Astrocyte (in vitro differentiated cells and primary cell): ENCODE data around the gene NAIF1. TPM values are rescaled to one million over a fixed set of nuclear protein-coding genes. Genes with fewer than 3 reads are reported as not detected.
"Not testable (repeated sequence)": the region's sequence is repeated elsewhere in the genome, so short reads cannot be mapped to it uniquely, and the experiment has no call there.

Experiments
- DNase-seq: peaks from one replicate; pipeline ENCODE4 v3.0.0-alpha.2; 2010; ENCODE audit warnings: low read depth
- FAIRE-seq: peaks from 2 replicates; lab custom pipeline; 2011; peaks lifted over from hg19 to GRCh38; lab: Jason Lieb, UNC
- H2AFZ ChIP-seq: 2 replicates; pipeline ENCODE4 v1.6.0; 2012; ENCODE audit warnings: low read depth, low read length, inconsistent platforms
- H3K27ac ChIP-seq: 2 replicates; pipeline ENCODE4 v1.5.1; 2011; ENCODE audit warnings: low read depth, low read length, inconsistent platforms
- H3K27me3 ChIP-seq: 2 replicates; pipeline ENCODE4 v1.6.0; 2011; ENCODE audit warnings: low read length, inconsistent platforms; ENCODE audit not compliant: insufficient read depth
- H3K36me3 ChIP-seq: 2 replicates; pipeline ENCODE4 v1.5.1; 2011; ENCODE audit warnings: low read length, inconsistent platforms; ENCODE audit not compliant: insufficient read depth
- H3K4me1 ChIP-seq: 2 replicates; pipeline ENCODE4 v1.5.1; 2011; ENCODE audit warnings: low read length, inconsistent platforms; ENCODE audit not compliant: insufficient read depth
- H3K4me2 ChIP-seq: 2 replicates; pipeline ENCODE4 v1.6.0; 2012; ENCODE audit warnings: low read length, inconsistent platforms
- H3K4me3 ChIP-seq: 2 replicates; pipeline ENCODE4 v1.5.1; 2011; ENCODE audit warnings: low read depth, mild to moderate bottlenecking, low read length, inconsistent platforms; ENCODE audit not compliant: insufficient read depth
- H3K79me2 ChIP-seq: 2 replicates; pipeline ENCODE4 v1.6.0; 2012; ENCODE audit warnings: mild to moderate bottlenecking, low read length, inconsistent platforms; ENCODE audit not compliant: insufficient read depth
- H3K9ac ChIP-seq: 2 replicates; pipeline ENCODE4 v1.6.0; 2012; ENCODE audit warnings: mild to moderate bottlenecking, low read length, inconsistent platforms
- H3K9me3 ChIP-seq: 2 replicates; pipeline ENCODE4 v1.5.1; 2012; ENCODE audit warnings: low read depth, mild to moderate bottlenecking, low read length, inconsistent platforms; ENCODE audit not compliant: insufficient read depth
- H4K20me1 ChIP-seq: 2 replicates; pipeline ENCODE4 v1.6.0; 2012; ENCODE audit warnings: low read length, inconsistent platforms; ENCODE audit not compliant: insufficient read depth
- H3K27ac Mint-ChIP-seq: one replicate; pipeline ENCODE4 v1.8.0; 2021; ENCODE audit warnings: mild to moderate bottlenecking, mixed read lengths; ENCODE audit not compliant: unreplicated experiment
- H3K27me3 Mint-ChIP-seq: one replicate; pipeline ENCODE4 v1.8.0; 2021; ENCODE audit warnings: low read depth, mixed read lengths; ENCODE audit not compliant: unreplicated experiment
- H3K36me3 Mint-ChIP-seq: one replicate; pipeline ENCODE4 v1.8.0; 2021; ENCODE audit warnings: low read depth, mixed read lengths; ENCODE audit not compliant: unreplicated experiment
- H3K4me1 Mint-ChIP-seq: one replicate; pipeline ENCODE4 v1.8.0; 2021; ENCODE audit warnings: low read depth, mixed read lengths; ENCODE audit not compliant: unreplicated experiment
- H3K4me3 Mint-ChIP-seq: one replicate; pipeline ENCODE4 v1.8.0; 2021; ENCODE audit warnings: mild to moderate bottlenecking, moderate library complexity, mixed read lengths; ENCODE audit not compliant: unreplicated experiment
- H3K9me3 Mint-ChIP-seq: one replicate; pipeline ENCODE4 v1.8.0; 2021; ENCODE audit warnings: mild to moderate bottlenecking, mixed read lengths; ENCODE audit not compliant: unreplicated experiment
- CTCF ChIP-seq: IDR thresholded peaks from 2 replicates; pipeline ENCODE4 v1.5.1; 2011; ENCODE audit warnings: low read depth, mild to moderate bottlenecking, inconsistent platforms, low read length, moderate library complexity; ENCODE audit not compliant: insufficient read depth
- EZH2 ChIP-seq: IDR thresholded peaks from 2 replicates; pipeline ENCODE4 v1.6.1; 2012; ENCODE audit warnings: mild to moderate bottlenecking, low read length, inconsistent platforms; ENCODE audit not compliant: insufficient read depth
- total RNA-seq: library from RNA; stranded (reverse); gene quantifications from 2 replicates; pipeline ENCODE4 v1.2.1, GENCODE V29; 2021

The NAIF1 gene
- total RNA-seq, 1 donor from 2014 or later: 10.2 TPM

- peaks cover 2% of the 10 kb centered on the region for H3K9me3 Mint-ChIP-seq
- Histone ChIP-seq H3K27me3 (no peaks in the 10 kb centered on the region), H3K4me2 (no peak overlapping the region), H3K27ac (no peak overlapping the region), H3K4me1 (no peaks in the 10 kb centered on the region), H3K79me2 (no peaks in the 10 kb centered on the region), H2AFZ (peak overlapping the region; percentile 5), H3K9ac (no peak overlapping the region), H3K36me3 (no peaks in the 10 kb centered on the region), H3K9me3 (no peaks in the 10 kb centered on the region), H3K4me3 (no peak overlapping the region), H4K20me1 (no peaks in the 10 kb centered on the region)
- H3K4me3 Mint-ChIP-seq: no peak overlapping the region
- H3K36me3 Mint-ChIP-seq: peaks cover 2% of the 10 kb centered on the region
- TF ChIP-seq CTCF (no peak), EZH2 (no peak)
- no peak overlapping the region for H3K27ac Mint-ChIP-seq
- DNase-seq: no peak
- peaks cover 15% of the 10 kb centered on the region for H3K27me3 Mint-ChIP-seq
- H3K4me1 Mint-ChIP-seq: peaks cover 3% of the 10 kb centered on the region
- no peak for FAIRE-seq
Observed at GRCh38 chr9:128043467-128043868, 23.7 kb downstream of the NAIF1 start.

GRCh38 chr9:128042043-128042442 lies 25.1 kb downstream of the NAIF1 start:
- peaks cover 3% of the 10 kb centered on the region for H3K4me1 Mint-ChIP-seq
- H3K4me3 Mint-ChIP-seq: no peak overlapping the region
- Histone ChIP-seq H3K4me1 (no peaks in the 10 kb centered on the region), H3K27me3 (no peaks in the 10 kb centered on the region), H2AFZ (no peak overlapping the region), H4K20me1 (no peaks in the 10 kb centered on the region), H3K4me3 (no peak overlapping the region), H3K36me3 (no peaks in the 10 kb centered on the region), H3K79me2 (no peaks in the 10 kb centered on the region), H3K27ac (no peak overlapping the region), H3K9ac (no peak overlapping the region), H3K4me2 (no peak overlapping the region), H3K9me3 (no peaks in the 10 kb centered on the region)
- peaks cover 2% of the 10 kb centered on the region for H3K9me3 Mint-ChIP-seq
- DNase-seq (no peak), FAIRE-seq (no peak)
- TF ChIP-seq EZH2 (no peak), CTCF (no peak)
- peaks cover 15% of the 10 kb centered on the region for H3K27me3 Mint-ChIP-seq
- H3K27ac Mint-ChIP-seq: no peak overlapping the region
- peaks cover 2% of the 10 kb centered on the region for H3K36me3 Mint-ChIP-seq

- not testable (repeated sequence) for FAIRE-seq, H3K4me1 Mint-ChIP-seq
Observed at GRCh38 chr9:128040783-128041182, 26.3 kb downstream of the NAIF1 start.

GRCh38 chr9:128036522-128036921 lies 30.6 kb downstream of the NAIF1 start:
- not testable (repeated sequence) for H3K27ac Mint-ChIP-seq, H3K79me2 ChIP-seq, H4K20me1 ChIP-seq, H2AFZ ChIP-seq, H3K36me3 ChIP-seq, FAIRE-seq, H3K36me3 Mint-ChIP-seq, H3K4me3 ChIP-seq, H3K4me1 ChIP-seq, DNase-seq, H3K4me2 ChIP-seq, H3K4me1 Mint-ChIP-seq, H3K9me3 Mint-ChIP-seq, H3K9me3 ChIP-seq, H3K9ac ChIP-seq, H3K4me3 Mint-ChIP-seq, H3K27me3 ChIP-seq, H3K27ac ChIP-seq, H3K27me3 Mint-ChIP-seq

More at GRCh38 chr9:128040783-128041182, 26.3 kb downstream of the NAIF1 start:
- H2AFZ ChIP-seq, H3K9me3 Mint-ChIP-seq, H3K4me3 ChIP-seq, H3K4me3 Mint-ChIP-seq, H3K36me3 ChIP-seq, H3K36me3 Mint-ChIP-seq, H3K27ac Mint-ChIP-seq, H3K4me2 ChIP-seq, H3K27ac ChIP-seq, H3K9ac ChIP-seq, H3K27me3 ChIP-seq, H3K9me3 ChIP-seq, H4K20me1 ChIP-seq, H3K4me1 ChIP-seq, H3K79me2 ChIP-seq, DNase-seq: not testable (repeated sequence)
- peaks cover 14% of the 10 kb centered on the region for H3K27me3 Mint-ChIP-seq
